HG03039 (cell line): Measurements from ENCODE around the gene SIRT3.
A peak's percentile ranks its signal among the peaks of the same experiment; 100 is the strongest.

Experiments
- ATAC-seq: cut with Tn5 transposase; IDR thresholded peaks from one replicate; pipeline ENCODE4 v1.9.1; 2021; ENCODE audit warnings: mild to moderate bottlenecking, moderate library complexity; ENCODE audit not compliant: unreplicated experiment

SIRT3 gene

GRCh38 chr11:217704-218103 is 18.4 kb downstream of the SIRT3 start:
- ATAC-seq: no peak

- ATAC-seq: no peak
Measured at GRCh38 chr11:216081-216974, 19.8 kb downstream of the SIRT3 start.

GRCh38 chr11:215581-216037 is 20.5 kb downstream of the SIRT3 start:
- no peak for ATAC-seq

GRCh38 chr11:214083-214482 is 22.1 kb downstream of the SIRT3 start:
- no peak for ATAC-seq

GRCh38 chr11:213111-213510 is 23.0 kb downstream of the SIRT3 start:
- no peak for ATAC-seq

- no peak for ATAC-seq
Measured at GRCh38 chr11:212150-213100, 23.7 kb downstream of the SIRT3 start.

GRCh38 chr11:211741-212140 is 24.4 kb downstream of the SIRT3 start:
- ATAC-seq: no peak

GRCh38 chr11:211295-211694 is 24.8 kb downstream of the SIRT3 start:
- no peak for ATAC-seq

- ATAC-seq: no peak
Measured at GRCh38 chr11:210803-211180, 25.4 kb downstream of the SIRT3 start.

- no peak for ATAC-seq
Measured at GRCh38 chr11:210122-210802, 25.9 kb downstream of the SIRT3 start.

GRCh38 chr11:209275-210121 is 26.6 kb downstream of the SIRT3 start:
- ATAC-seq: no peak

GRCh38 chr11:208917-209260 is 27.3 kb downstream of the SIRT3 start:
- ATAC-seq: no peak

- ATAC-seq: no peak
Measured at GRCh38 chr11:208181-208916, 27.8 kb downstream of the SIRT3 start.

- no peak for ATAC-seq
Measured at GRCh38 chr11:207863-208180, 28.3 kb downstream of the SIRT3 start.

GRCh38 chr11:207208-207862 is 28.8 kb downstream of the SIRT3 start, which contains the start of the genes BET1L and RIC8A:
TSS of gene BET1L (minus strand) at chr11:207399. CDS start at chr11:207321, 78 bp downstream.
TSS of gene RIC8A (plus strand) at chr11:207708. CDS start at chr11:208855, 1,147 bp downstream.
- ATAC-seq: peak; percentile 67

- peak; percentile 21 for ATAC-seq
Measured at GRCh38 chr11:206526-207207, 29.5 kb downstream of the SIRT3 start.

- ATAC-seq: no peak
Measured at GRCh38 chr11:206002-206384, 30.1 kb downstream of the SIRT3 start.

GRCh38 chr11:205221-206001 is 30.7 kb downstream of the SIRT3 start:
- no peak for ATAC-seq
